Breast epithelium (tissue), 4 donors: ENCODE measurements around the gene VEGFA. TPM values are rescaled to one million over a fixed set of nuclear protein-coding genes. Genes with fewer than 3 reads are reported as not detected.

ENCODE experiments used
- DNase-seq, 2 donors: peaks; one replicate each; pipeline ENCODE4 v3.0.0-alpha.2; 2019; ENCODE audit warnings: low spot score in 2 of 2
- H3K27ac ChIP-seq, 2 donors: fragments of 200-600 bp; sonication (generic) in 1 of 2; one replicate each; pipeline ENCODE4 v1.5.1; 2016 to 2019; ENCODE audit warnings: mild to moderate bottlenecking in 1 of 2
- H3K27me3 ChIP-seq, 2 donors: fragments of 200-600 bp; sonication (generic) in 1 of 2; one replicate each; pipeline versions ENCODE4 v1.5.1 to v1.6.0; 2017 to 2019; ENCODE audit warnings: control low read depth in 1 of 2, mild to moderate bottlenecking in 1 of 2
- H3K36me3 ChIP-seq: fragments of 200-600 bp; one replicate; pipeline ENCODE4 v1.5.1; 2019
- H3K4me1 ChIP-seq, 2 donors: fragments of 200-600 bp; sonication (generic); one replicate each; pipeline ENCODE4 v1.5.1; 2016 to 2019; ENCODE audit warnings: control low read depth in 1 of 2
- H3K4me3 ChIP-seq, 3 donors: fragments of 200-600 bp; sonication (generic); 1 replicate in 2 of 3; 2 replicates in 1 of 3; pipeline ENCODE4 v1.5.1; 2016 to 2019; ENCODE audit warnings: mild to moderate bottlenecking in 3 of 3, moderate library complexity in 2 of 3
- H3K9me3 ChIP-seq, 2 donors: fragments of 200-600 bp; sonication (generic) in 1 of 2; one replicate each; pipeline ENCODE4 v1.5.1; 2016 to 2019; ENCODE audit warnings: control low read depth in 1 of 2
- POLR2A ChIP-seq: fragments of 450-650 bp; IDR thresholded peaks from one replicate; pipeline ENCODE4 v1.6.1; 2016; ENCODE audit warnings: antibody characterized with exemption, mild to moderate bottlenecking, moderate library complexity
- POLR2AphosphoS5 ChIP-seq, 3 donors: sonication (generic); formaldehyde crosslinking; IDR thresholded peaks; one replicate each; pipeline ENCODE4 v1.6.1; 2017; ENCODE audit warnings: antibody characterized with exemption in 3 of 3
- intact Hi-C: fragments of 100-400 bp; cut with DNase I; formaldehyde crosslinking; loops from one replicate; pipeline ENCODE4 v1.15.1; 2023; ENCODE audit warnings: low total_unique reads
- total RNA-seq, 3 donors: library from RNA; depleted of rRNA; stranded (reverse); fragments of >200 nt; gene quantifications; one replicate each; pipeline ENCODE4 v1.1.0, GENCODE V29; 2016
- TF ChIP-seq, protein P1 (sequence below), 3 donors: fragments of 450-650 bp; IDR thresholded peaks; one replicate each; pipeline ENCODE4 v1.5.1; 2016 to 2017; ENCODE audit warnings: antibody characterized with exemption in 3 of 3, mild to moderate bottlenecking in 3 of 3, moderate library complexity in 3 of 3

Gene VEGFA
- total RNA-seq, 3 donors from 2014 or later: 123 to 230 (median 132) TPM

DNA sequence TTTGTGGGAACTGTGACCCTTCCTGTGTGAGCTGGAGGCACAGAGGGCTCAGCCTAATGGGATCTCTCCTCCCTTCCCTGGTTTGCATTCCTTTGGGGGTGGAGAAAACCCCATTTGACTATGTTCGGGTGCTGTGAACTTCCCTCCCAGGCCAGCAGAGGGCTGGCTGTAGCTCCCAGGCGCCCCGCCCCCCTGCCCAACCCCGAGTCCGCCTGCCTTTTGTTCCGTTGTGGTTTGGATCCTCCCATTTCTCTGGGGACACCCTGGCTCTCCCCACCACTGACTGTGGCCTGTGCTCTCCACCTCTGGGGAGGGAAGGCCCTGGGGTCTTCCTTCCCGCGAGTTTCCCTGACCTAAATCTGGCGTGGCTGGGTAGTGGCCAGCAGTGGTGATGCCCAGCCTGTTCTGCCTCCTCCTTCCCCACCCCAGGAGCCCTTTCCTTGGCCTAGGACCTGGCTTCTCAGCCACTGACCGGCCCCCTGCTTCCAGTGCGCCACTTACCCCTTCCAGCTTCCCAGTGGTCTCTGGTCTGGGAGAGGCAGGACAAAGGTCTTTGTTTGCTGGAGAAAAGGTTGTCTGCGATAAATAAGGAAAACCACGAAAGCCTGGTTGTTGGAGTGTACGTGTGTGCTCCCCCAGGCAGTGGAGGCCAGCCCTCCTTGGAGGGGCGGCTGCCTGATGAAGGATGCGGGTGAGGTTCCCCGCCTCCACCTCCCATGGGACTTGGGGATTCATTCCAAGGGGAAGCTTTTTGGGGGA, 4.9 kb downstream of the VEGFA start:
- intact Hi-C loops: loop anchor here (2.0 kb wide), 1 partner anchor 298 kb away; no protein-coding TSS in a partner anchor
- H3K4me3 ChIP-seq: peak overlapping the region; percentile 18 to 76 (median 75)
- peak; percentile 79 to 83 for DNase-seq
- H3K27ac ChIP-seq: peak overlapping the region; percentile 95 to 96
- H3K4me1 ChIP-seq: peaks cover 0 to 33% of the 10 kb centered on the region in 2 donors
- no peaks in the 10 kb centered on the region for H3K9me3 ChIP-seq
- no peaks in the 10 kb centered on the region for H3K27me3 ChIP-seq
- TF ChIP-seq POLR2A: no peak
- TF ChIP-seq, protein P1, sequence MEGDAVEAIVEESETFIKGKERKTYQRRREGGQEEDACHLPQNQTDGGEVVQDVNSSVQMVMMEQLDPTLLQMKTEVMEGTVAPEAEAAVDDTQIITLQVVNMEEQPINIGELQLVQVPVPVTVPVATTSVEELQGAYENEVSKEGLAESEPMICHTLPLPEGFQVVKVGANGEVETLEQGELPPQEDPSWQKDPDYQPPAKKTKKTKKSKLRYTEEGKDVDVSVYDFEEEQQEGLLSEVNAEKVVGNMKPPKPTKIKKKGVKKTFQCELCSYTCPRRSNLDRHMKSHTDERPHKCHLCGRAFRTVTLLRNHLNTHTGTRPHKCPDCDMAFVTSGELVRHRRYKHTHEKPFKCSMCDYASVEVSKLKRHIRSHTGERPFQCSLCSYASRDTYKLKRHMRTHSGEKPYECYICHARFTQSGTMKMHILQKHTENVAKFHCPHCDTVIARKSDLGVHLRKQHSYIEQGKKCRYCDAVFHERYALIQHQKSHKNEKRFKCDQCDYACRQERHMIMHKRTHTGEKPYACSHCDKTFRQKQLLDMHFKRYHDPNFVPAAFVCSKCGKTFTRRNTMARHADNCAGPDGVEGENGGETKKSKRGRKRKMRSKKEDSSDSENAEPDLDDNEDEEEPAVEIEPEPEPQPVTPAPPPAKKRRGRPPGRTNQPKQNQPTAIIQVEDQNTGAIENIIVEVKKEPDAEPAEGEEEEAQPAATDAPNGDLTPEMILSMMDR (IDR thresholded peaks at IDR 0.05): peak; percentile 82 to 96 (median 87)
- no peaks in the 10 kb centered on the region for H3K36me3 ChIP-seq

- H3K9me3 ChIP-seq: no peaks in the 10 kb centered on the region
- no peaks in the 10 kb centered on the region for H3K27me3 ChIP-seq
- H3K36me3 ChIP-seq: no peaks in the 10 kb centered on the region
- TF ChIP-seq, protein P1 (IDR thresholded peaks at IDR 0.05): no peak
- TF ChIP-seq POLR2AphosphoS5 (IDR thresholded peaks at IDR 0.05) (no peak), POLR2A (no peak)
- peaks cover 0 to 33% of the 10 kb centered on the region in 2 donors for H3K4me1 ChIP-seq
- intact Hi-C loops: loop anchor here (2.0 kb wide), 1 partner anchor 297 kb away; no protein-coding TSS in a partner anchor
- no peak for DNase-seq
- H3K4me3 ChIP-seq: peak overlapping the region in 1 of 3 donors; percentile 76
- H3K27ac ChIP-seq: peak overlapping the region; percentile 95 to 96
Observed at GRCh38 chr6:43775535-43775885, 5.5 kb downstream of the VEGFA start.

DNA sequence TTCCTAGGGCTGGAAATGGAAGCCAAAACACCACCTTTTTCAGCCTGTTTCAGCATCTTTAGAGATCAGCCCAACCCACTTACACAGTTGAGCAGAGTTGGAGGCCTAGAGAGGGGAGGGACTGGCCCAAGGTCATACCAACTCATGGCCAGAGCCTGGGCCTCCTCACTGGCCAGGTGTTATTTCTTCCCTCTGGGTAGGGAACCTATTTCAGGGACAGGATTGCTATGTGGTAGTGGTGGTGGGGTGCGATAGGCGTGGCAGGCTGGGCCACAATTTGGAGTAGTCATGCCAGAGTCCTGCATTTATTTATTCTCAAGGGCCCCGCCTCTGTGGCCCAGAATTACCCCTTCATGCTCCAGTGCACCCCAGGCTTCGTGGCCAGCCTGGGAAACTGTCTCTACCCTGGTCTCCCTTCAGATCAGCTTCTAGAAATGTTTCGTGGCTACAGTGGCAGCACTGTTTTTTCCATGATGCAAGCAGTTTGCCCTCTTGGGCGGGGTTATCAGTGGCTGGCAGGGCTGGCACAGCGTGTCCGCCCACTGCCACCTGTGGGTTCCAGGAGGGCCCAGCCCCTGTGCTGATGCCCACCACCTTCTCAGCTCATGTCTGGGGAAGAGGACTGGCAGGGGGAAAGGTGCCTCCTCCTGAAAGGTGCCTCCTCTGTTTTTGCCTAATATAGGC, 6.2 kb downstream of the VEGFA start:
- H3K27ac ChIP-seq: peak overlapping the region; percentile 13 to 95

GRCh38 chr6:43776799-43777776, 7.1 kb downstream of the VEGFA start:
- Histone ChIP-seq H3K9me3 (no peaks in the 10 kb centered on the region), H3K4me1 (peaks cover 0 to 33% of the 10 kb centered on the region in 2 donors), H3K36me3 (no peaks in the 10 kb centered on the region), H3K27ac (peak overlapping the region in 1 of 2 donors; percentile 95), H3K27me3 (no peaks in the 10 kb centered on the region), H3K4me3 (no peak overlapping the region)
- intact Hi-C loops: no loop called here
- no peak for TF ChIP-seq POLR2AphosphoS5 (IDR thresholded peaks at IDR 0.05)
- no peak for TF ChIP-seq POLR2A
- TF ChIP-seq, protein P1 (IDR thresholded peaks at IDR 0.05): no peak
- no peak for DNase-seq

More for the DNA sequence above, 6.2 kb downstream of the VEGFA start:
- no peak for DNase-seq
- no peaks in the 10 kb centered on the region for H3K36me3 ChIP-seq
- TF ChIP-seq, protein P1 (IDR thresholded peaks at IDR 0.05): no peak
- TF ChIP-seq POLR2AphosphoS5 (IDR thresholded peaks at IDR 0.05) (no peak), POLR2A (no peak)
- intact Hi-C loops: no loop called here
- H3K27me3 ChIP-seq: no peaks in the 10 kb centered on the region
- no peak overlapping the region for H3K4me3 ChIP-seq
- H3K9me3 ChIP-seq: no peaks in the 10 kb centered on the region
- peaks cover 0 to 33% of the 10 kb centered on the region in 2 donors for H3K4me1 ChIP-seq
